HCT116 (cell line): ENCODE measurements around the gene ARL8B. TPM values are rescaled to one million over a fixed set of nuclear protein-coding genes. Genes with fewer than 3 reads are reported as not detected.

Experiments
- ATAC-seq: fragments of 200-7000 bp; cut with Tn5 transposase; 2 replicates; pipeline ENCODE4 v1.9.1; 2020; ENCODE audit warnings: mild to moderate bottlenecking, moderate library complexity
- BruUV-seq: library from RNA; stranded (reverse); fragments of 400-500 nt; replicated peaks from 2 replicates; lab custom pipeline; 2021; lab: Mats Ljungman, UMichigan
- CTCF ChIA-PET: fragments of 300-600 bp; sonication (Branson Sonifier 250); formaldehyde crosslinking; loops from one replicate; lab custom pipeline; 2021; ENCODE audit warnings: antibody characterized with exemption; lab: Charles Lee
- POLR2A ChIA-PET: fragments of 300-600, 350-600 bp; sonication (Branson Sonifier 250); formaldehyde crosslinking; loops from one replicate; lab custom pipeline; 2021; ENCODE audit warnings: antibody characterized with exemption; lab: Charles Lee
- RAD21 ChIA-PET, 2 experiments: fragments of 300-600 bp; sonication (Branson Sonifier 250); formaldehyde crosslinking; loops; one replicate each; lab custom pipeline; 2023; ENCODE audit warnings: low total read pairs in 2 of 2; ENCODE audit not compliant: uncharacterized antibody in 2 of 2, unreplicated experiment in 2 of 2, low non-redundant PET in 1 of 2; lab: Charles Lee
- DNase-seq: peaks from one replicate; pipeline ENCODE4 v3.0.0-alpha.2; 2010; ENCODE audit warnings: low read depth, low spot score
- H2AFZ ChIP-seq: fragments of 200-600 bp; shearing (Covaris generic), sonication (generic); 2 replicates; pipeline ENCODE4 v1.6.1; 2017; ENCODE audit warnings: low read depth, mixed run types, mixed read lengths, antibody characterized with exemption, low read length; ENCODE audit not compliant: poor library complexity, severe bottlenecking
- H3K27ac ChIP-seq: 2 replicates; pipeline ENCODE4 v1.5.1; 2012; ENCODE audit warnings: low read depth, low read length
- H3K27me3 ChIP-seq: fragments of 200-600 bp; sonication (generic); 2 replicates; pipeline ENCODE4 v1.6.1; 2016; ENCODE audit warnings: mixed run types, low read length, mixed read lengths; ENCODE audit not compliant: insufficient read depth
- H3K36me3 ChIP-seq, 2 experiments: fragments of 200-500 bp in 1 of 2; fragments of 200-600 bp in 1 of 2; sonication (Bioruptor generic) in 1 of 2; sonication (generic) in 1 of 2; 2 replicates each; pipeline versions ENCODE4 v1.5.1 to v1.6.1; 2014 to 2016; ENCODE audit warnings: low read length in 2 of 2, inconsistent platforms in 1 of 2, mixed read lengths in 1 of 2, mixed run types in 1 of 2; ENCODE audit not compliant: insufficient read depth in 2 of 2, control insufficient read depth in 1 of 2
- H3K4me1 ChIP-seq, 2 experiments: fragments of 200-600 bp in 1 of 2; sonication (generic) in 1 of 2; 2 replicates each; pipeline versions ENCODE4 v1.5.1 to v1.6.1; 2012 to 2017; ENCODE audit warnings: low read length in 2 of 2, inconsistent platforms in 1 of 2, mild to moderate bottlenecking in 1 of 2, mixed read lengths in 1 of 2, mixed run types in 1 of 2, moderate library complexity in 1 of 2; ENCODE audit not compliant: insufficient read depth in 2 of 2, control insufficient read depth in 1 of 2
- H3K4me2 ChIP-seq: fragments of 200-600 bp; sonication (generic); 2 replicates; pipeline ENCODE4 v1.6.1; 2017; ENCODE audit warnings: mixed run types, low read length, mixed read lengths
- H3K4me3 ChIP-seq, 2 experiments: fragments of 200-600 bp in 1 of 2; sonication (generic) in 1 of 2; replicated peaks in 1 of 2; 2 replicates each; pipeline ENCODE4 v1.5.1; 2011 to 2016; ENCODE audit warnings: low read length in 2 of 2, control low read depth in 1 of 2, low read depth in 1 of 2, mild to moderate bottlenecking in 1 of 2, mixed read lengths in 1 of 2, mixed run types in 1 of 2
- H3K79me2 ChIP-seq: fragments of 200-600 bp; sonication (generic); 2 replicates; pipeline ENCODE4 v1.6.1; 2017; ENCODE audit warnings: mild to moderate bottlenecking, mixed run types, low read length, moderate library complexity, mixed read lengths; ENCODE audit not compliant: insufficient read depth
- H3K9ac ChIP-seq: fragments of 200-600 bp; sonication (generic); 2 replicates; pipeline ENCODE4 v1.6.1; 2016; ENCODE audit warnings: low read length, mixed read lengths
- H3K9me2 ChIP-seq: fragments of 200-600 bp; sonication (generic), shearing (Covaris generic); 2 replicates; pipeline ENCODE4 v1.6.1; 2017; ENCODE audit warnings: mixed run types, mild to moderate bottlenecking, moderate library complexity; ENCODE audit not compliant: insufficient read depth
- H3K9me3 ChIP-seq, 2 experiments: fragments of 200-500 bp in 1 of 2; fragments of 200-600 bp in 1 of 2; sonication (Bioruptor generic) in 1 of 2; sonication (generic) in 1 of 2; 2 replicates each; pipeline ENCODE4 v1.6.1; 2014 to 2017; ENCODE audit warnings: low read length in 2 of 2, mixed read lengths in 2 of 2, inconsistent platforms in 1 of 2, low read depth in 1 of 2, mild to moderate bottlenecking in 1 of 2, mixed run types in 1 of 2, moderate library complexity in 1 of 2; ENCODE audit not compliant: control insufficient read depth in 1 of 2, insufficient read depth in 1 of 2
- H4K20me1 ChIP-seq: fragments of 200-600 bp; sonication (generic), shearing (Covaris generic); 2 replicates; pipeline ENCODE4 v1.6.1; 2017; ENCODE audit warnings: mixed run types, mild to moderate bottlenecking, moderate library complexity; ENCODE audit not compliant: insufficient read depth
- ATF3 ChIP-seq: IDR thresholded peaks from 2 replicates; pipeline ENCODE4 v1.6.1; 2012
- CTCF ChIP-seq, 3 experiments: fragments of 200-600 bp in 1 of 3; sonication (generic) in 1 of 3; IDR thresholded peaks in 2 of 3; conservative IDR thresholded peaks in 1 of 3; 2 replicates each; pipeline ENCODE4 v1.5.1; 2012 to 2017; ENCODE audit warnings: low read depth in 2 of 3, low read length in 2 of 3, antibody characterized with exemption in 1 of 3, borderline replicate concordance in 1 of 3, control low read depth in 1 of 3, mild to moderate bottlenecking in 1 of 3, mixed read lengths in 1 of 3, mixed run types in 1 of 3, moderate library complexity in 1 of 3; ENCODE audit not compliant: insufficient read depth in 1 of 3
- EZH2 ChIP-seq: fragments of 200-600 bp; sonication (generic); IDR thresholded peaks from 2 replicates; pipeline ENCODE4 v1.6.1; 2017; ENCODE audit warnings: antibody characterized with exemption, mixed run types
- EZH2phosphoT487 ChIP-seq: fragments of 200-600 bp; IDR thresholded peaks from 2 replicates; pipeline ENCODE4 v1.6.1; 2018; ENCODE audit warnings: antibody characterized with exemption, borderline replicate concordance
- FOSL1 ChIP-seq: IDR thresholded peaks from 2 replicates; pipeline ENCODE4 v1.6.1; 2012; ENCODE audit warnings: low read depth
- JUND ChIP-seq: IDR thresholded peaks from 2 replicates; pipeline ENCODE4 v1.6.1; 2012
- POLR2AphosphoS5 ChIP-seq: IDR thresholded peaks from 2 replicates; pipeline ENCODE4 v1.6.1; 2011; ENCODE audit warnings: mild to moderate bottlenecking, low read depth, low read length, moderate library complexity
- REST ChIP-seq: IDR thresholded peaks from 2 replicates; pipeline ENCODE4 v1.6.1; 2012; ENCODE audit warnings: low read depth
- TCF7L2 ChIP-seq: IDR thresholded peaks from 2 replicates; pipeline ENCODE4 v1.7.0; 2011; ENCODE audit warnings: borderline replicate concordance, inconsistent platforms; ENCODE audit not compliant: insufficient read depth, insufficient read length; ENCODE audit errors: extremely low read depth
- ZFX ChIP-seq: fragments of 450-650 bp; IDR thresholded peaks from 2 replicates; pipeline ENCODE4 v1.6.1; 2017
- intact Hi-C: fragments of 100-400 bp; cut with micrococcal nuclease; formaldehyde crosslinking; loops from 2 replicates; pipeline ENCODE4 v1.10.0; 2022
- total RNA-seq: library from RNA; stranded (reverse); gene quantifications from one replicate; pipeline ENCODE4 v1.2.1, GENCODE V29; 2021; ENCODE audit not compliant: unreplicated experiment

ARL8B gene
- total RNA-seq, 1 experiment from 2014 or later: 38.1 TPM

GRCh38 chr3:5134499-5134898, 12.4 kb downstream of the ARL8B start:
- BruUV-seq: no TSS peak
- no peaks in the 10 kb centered on the region for H3K27me3 ChIP-seq
- H3K9me2 ChIP-seq: no peaks in the 10 kb centered on the region
- no peak overlapping the region for H3K27ac ChIP-seq
- H3K4me2 ChIP-seq: no peak overlapping the region
- H3K9me3 ChIP-seq: no peaks in the 10 kb centered on the region
- intact Hi-C loops: no loop called here
- H3K4me1 ChIP-seq: peaks cover 3 to 10% of the 10 kb centered on the region in 2 experiments; a peak in 3 of 4 replicates
- RAD21 ChIA-PET: no interaction called here
- H4K20me1 ChIP-seq: no peaks in the 10 kb centered on the region; the same call in 1 of the 2 replicates
- no peak for DNase-seq
- no peak overlapping the region for H2AFZ ChIP-seq
- peaks cover 94% of the 10 kb centered on the region for H3K79me2 ChIP-seq
- no peak for ATAC-seq
- no peak overlapping the region for H3K9ac ChIP-seq
- TF ChIP-seq JUND (no peak), EZH2 (no peak), FOSL1 (no peak), REST (no peak), ATF3 (no peak), TCF7L2 (no peak), POLR2AphosphoS5 (no peak), CTCF (IDR thresholded peaks at IDR 0.05 in 2 of 3, conservative IDR thresholded peaks at IDR 0.05 in 1 of 3; ENCODE audit: borderline replicate concordance in 1 of 3, insufficient read depth in 1 of 3, low read depth in 2 of 3, low read length in 2 of 3) (no peak), ZFX (no peak), EZH2phosphoT487 (no peak)
- CTCF ChIA-PET: no interaction called here
- POLR2A ChIA-PET: no interaction called here
- no peaks in the 10 kb centered on the region for H3K36me3 ChIP-seq
- H3K4me3 ChIP-seq: no peak overlapping the region
